ENCODE measurements around the gene WDPCP. TPM values are rescaled to one million over a fixed set of nuclear protein-coding genes. Genes with fewer than 3 reads are reported as not detected.

WDPCP gene
- total RNA-seq, 1 experiment from 2014 or later: 7.4 TPM

DNA sequence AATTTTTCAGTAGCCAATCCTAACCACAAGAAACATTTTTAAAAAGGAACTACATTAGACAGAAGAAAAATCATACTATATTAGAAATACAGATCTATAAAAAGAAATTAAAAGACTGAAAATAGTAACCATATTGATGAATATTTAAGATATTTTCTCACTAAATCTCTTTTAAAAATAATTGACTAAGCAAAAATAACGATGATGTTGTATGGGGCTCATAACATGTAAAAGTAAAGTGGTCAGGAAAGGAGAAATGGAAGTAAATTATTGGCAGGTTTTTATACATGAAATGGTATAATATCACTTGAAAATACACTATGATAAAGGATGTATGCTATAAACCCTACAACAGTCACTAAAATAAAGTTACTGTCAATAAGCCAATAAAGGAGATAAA is 5.4 kb downstream of the WDPCP start:
- no peak for DNase-seq (ENCODE audit: low read depth, low spot score)
- H3K9me3 ChIP-seq (ENCODE audit: control insufficient read depth, insufficient read depth, low read depth, low read length): no peaks in the 10 kb centered on the region
- no peak for TF ChIP-seq POLR2AphosphoS5 (IDR thresholded peaks at IDR 0.05; ENCODE audit: low read depth, low read length)
- no TSS peak for BruUV-seq (replicated peaks)
- H3K4me3 ChIP-seq (ENCODE audit: low read depth in 2 of 2, low read length in 2 of 2): no peak overlapping the region
- in situ Hi-C loops (cut with HindIII; ENCODE audit: low pct_unique_long_range_greater_than_20kb, low sequenced_read_pairs) (no loop called here), intact Hi-C loops (cut with micrococcal nuclease; ENCODE audit: unreplicated experiment) (no loop called here)
- CTCF ChIA-PET: no interaction called here
- H3K27me3 ChIP-seq (ENCODE audit: control insufficient read depth, insufficient read depth, low read length): no peaks in the 10 kb centered on the region
- ATAC-seq: no peak
- peaks cover 2% of the 10 kb centered on the region; the same call in 1 of the 2 replicates for H3K36me3 ChIP-seq (ENCODE audit: control insufficient read depth, insufficient read depth, low read length)
- H3K27ac ChIP-seq (ENCODE audit: low read length): no peak overlapping the region; the same call in 1 of the 2 replicates
- peaks cover 12% of the 10 kb centered on the region; the same call in 1 of the 2 replicates for H3K4me1 ChIP-seq (ENCODE audit: control insufficient read depth, insufficient read depth, low read length)
- POLR2A ChIA-PET: no interaction called here

GRCh38 chr2:63581298-63581961 is 6.8 kb downstream of the WDPCP start:
- POLR2A ChIA-PET: interaction anchor here (0.6 kb wide), 1 partner anchor 1345 kb away, joined by 4 read pairs; no protein-coding TSS in a partner anchor
- CTCF ChIA-PET: interaction anchor here (0.6 kb wide), 1 partner anchor 572 kb away, joined by 7 read pairs; no protein-coding TSS in a partner anchor
- DNase-seq (ENCODE audit: low read depth, low spot score): no peak
- no peaks in the 10 kb centered on the region for H3K9me3 ChIP-seq (ENCODE audit: control insufficient read depth, insufficient read depth, low read depth, low read length)
- TF ChIP-seq, protein P1, sequence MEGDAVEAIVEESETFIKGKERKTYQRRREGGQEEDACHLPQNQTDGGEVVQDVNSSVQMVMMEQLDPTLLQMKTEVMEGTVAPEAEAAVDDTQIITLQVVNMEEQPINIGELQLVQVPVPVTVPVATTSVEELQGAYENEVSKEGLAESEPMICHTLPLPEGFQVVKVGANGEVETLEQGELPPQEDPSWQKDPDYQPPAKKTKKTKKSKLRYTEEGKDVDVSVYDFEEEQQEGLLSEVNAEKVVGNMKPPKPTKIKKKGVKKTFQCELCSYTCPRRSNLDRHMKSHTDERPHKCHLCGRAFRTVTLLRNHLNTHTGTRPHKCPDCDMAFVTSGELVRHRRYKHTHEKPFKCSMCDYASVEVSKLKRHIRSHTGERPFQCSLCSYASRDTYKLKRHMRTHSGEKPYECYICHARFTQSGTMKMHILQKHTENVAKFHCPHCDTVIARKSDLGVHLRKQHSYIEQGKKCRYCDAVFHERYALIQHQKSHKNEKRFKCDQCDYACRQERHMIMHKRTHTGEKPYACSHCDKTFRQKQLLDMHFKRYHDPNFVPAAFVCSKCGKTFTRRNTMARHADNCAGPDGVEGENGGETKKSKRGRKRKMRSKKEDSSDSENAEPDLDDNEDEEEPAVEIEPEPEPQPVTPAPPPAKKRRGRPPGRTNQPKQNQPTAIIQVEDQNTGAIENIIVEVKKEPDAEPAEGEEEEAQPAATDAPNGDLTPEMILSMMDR (IDR thresholded peaks at IDR 0.05): no peak
- TF ChIP-seq TCF7L2 (IDR thresholded peaks at IDR 0.05; ENCODE audit: low read depth, low read length) (no peak), POLR2AphosphoS5 (IDR thresholded peaks at IDR 0.05; ENCODE audit: low read depth, low read length) (no peak)
- no peaks in the 10 kb centered on the region for H3K36me3 ChIP-seq (ENCODE audit: control insufficient read depth, insufficient read depth, low read length)
- peaks cover 4% of the 10 kb centered on the region; the same call in 1 of the 2 replicates for H3K4me1 ChIP-seq (ENCODE audit: control insufficient read depth, insufficient read depth, low read length)
- H3K27ac ChIP-seq (ENCODE audit: low read length): peak overlapping the region; percentile 11; the same call in 1 of the 2 replicates
- 0 out of 2 replicates have a peak, but pooled peaks have one; percentile 51 for ATAC-seq
- H3K4me3 ChIP-seq (ENCODE audit: low read depth in 2 of 2, low read length in 2 of 2): no peak overlapping the region
- no TSS peak for BruUV-seq (replicated peaks)
- in situ Hi-C loops (cut with HindIII; ENCODE audit: low pct_unique_long_range_greater_than_20kb, low sequenced_read_pairs) (no loop called here), intact Hi-C loops (cut with micrococcal nuclease; ENCODE audit: unreplicated experiment) (no loop called here)
- H3K27me3 ChIP-seq (ENCODE audit: control insufficient read depth, insufficient read depth, low read length): no peaks in the 10 kb centered on the region

DNA sequence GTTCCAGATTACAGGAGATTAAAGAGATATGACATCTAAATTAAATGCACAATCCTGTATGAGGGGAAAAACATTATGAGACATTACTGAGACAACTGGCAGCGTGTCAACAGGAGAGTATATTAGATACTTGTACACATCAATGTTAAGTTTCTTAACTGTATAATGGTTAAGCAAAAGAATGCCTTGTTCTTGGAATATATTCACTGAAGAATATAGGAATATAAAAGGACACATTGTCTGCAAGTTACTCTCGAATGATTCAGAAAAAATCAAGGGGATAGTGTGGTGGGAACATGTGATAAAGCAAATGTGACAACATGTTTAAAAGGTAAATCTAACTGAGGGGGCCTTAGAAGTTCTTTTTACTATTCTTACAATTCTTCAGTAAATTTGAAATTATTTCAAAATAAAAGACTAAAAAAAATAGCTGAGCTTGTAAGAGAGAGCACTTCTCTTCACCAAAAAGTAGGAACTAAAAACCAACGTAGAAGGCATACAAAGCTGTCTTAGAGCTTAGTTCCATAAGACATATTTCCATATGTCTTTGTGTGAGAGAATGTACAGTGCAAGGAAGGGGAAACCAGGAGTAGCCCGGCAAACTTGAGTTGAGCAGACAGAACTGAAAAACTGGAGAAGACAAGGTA is 7.5 kb downstream of the WDPCP start:
- ATAC-seq: 0 out of 2 replicates have a peak, but pooled peaks have one; percentile 30
- Histone ChIP-seq H3K4me1 (ENCODE audit: control insufficient read depth, insufficient read depth, low read length) (no peaks in the 10 kb centered on the region; the same call in 1 of the 2 replicates), H3K4me3 (ENCODE audit: low read depth in 2 of 2, low read length in 2 of 2) (no peak overlapping the region), H3K27ac (ENCODE audit: low read length) (peak overlapping the region; percentile 11; the same call in 1 of the 2 replicates), H3K36me3 (ENCODE audit: control insufficient read depth, insufficient read depth, low read length) (no peaks in the 10 kb centered on the region), H3K9me3 (ENCODE audit: control insufficient read depth, insufficient read depth, low read depth, low read length) (no peaks in the 10 kb centered on the region), H3K27me3 (ENCODE audit: control insufficient read depth, insufficient read depth, low read length) (no peaks in the 10 kb centered on the region)
- POLR2A ChIA-PET: interaction anchor here (0.6 kb wide), 1 partner anchor 1344 kb away, joined by 4 read pairs; no protein-coding TSS in a partner anchor
- no peak for DNase-seq (ENCODE audit: low read depth, low spot score)
- CTCF ChIA-PET: interaction anchor here (0.6 kb wide), 1 partner anchor 572 kb away, joined by 7 read pairs; no protein-coding TSS in a partner anchor
- no TSS peak for BruUV-seq (replicated peaks)
- in situ Hi-C loops (cut with HindIII; ENCODE audit: low pct_unique_long_range_greater_than_20kb, low sequenced_read_pairs) (no loop called here), intact Hi-C loops (cut with micrococcal nuclease; ENCODE audit: unreplicated experiment) (no loop called here)
- TF ChIP-seq SIN3A (IDR thresholded peaks at IDR 0.05; ENCODE audit: borderline replicate concordance, insufficient read depth, low read depth, low read length): no peak
- no peak for TF ChIP-seq POLR2AphosphoS5 (IDR thresholded peaks at IDR 0.05; ENCODE audit: low read depth, low read length)
- TF ChIP-seq, protein P1 (IDR thresholded peaks at IDR 0.05): no peak
- no peak for TF ChIP-seq TCF7L2 (IDR thresholded peaks at IDR 0.05; ENCODE audit: low read depth, low read length)
- TF ChIP-seq, protein P2, sequence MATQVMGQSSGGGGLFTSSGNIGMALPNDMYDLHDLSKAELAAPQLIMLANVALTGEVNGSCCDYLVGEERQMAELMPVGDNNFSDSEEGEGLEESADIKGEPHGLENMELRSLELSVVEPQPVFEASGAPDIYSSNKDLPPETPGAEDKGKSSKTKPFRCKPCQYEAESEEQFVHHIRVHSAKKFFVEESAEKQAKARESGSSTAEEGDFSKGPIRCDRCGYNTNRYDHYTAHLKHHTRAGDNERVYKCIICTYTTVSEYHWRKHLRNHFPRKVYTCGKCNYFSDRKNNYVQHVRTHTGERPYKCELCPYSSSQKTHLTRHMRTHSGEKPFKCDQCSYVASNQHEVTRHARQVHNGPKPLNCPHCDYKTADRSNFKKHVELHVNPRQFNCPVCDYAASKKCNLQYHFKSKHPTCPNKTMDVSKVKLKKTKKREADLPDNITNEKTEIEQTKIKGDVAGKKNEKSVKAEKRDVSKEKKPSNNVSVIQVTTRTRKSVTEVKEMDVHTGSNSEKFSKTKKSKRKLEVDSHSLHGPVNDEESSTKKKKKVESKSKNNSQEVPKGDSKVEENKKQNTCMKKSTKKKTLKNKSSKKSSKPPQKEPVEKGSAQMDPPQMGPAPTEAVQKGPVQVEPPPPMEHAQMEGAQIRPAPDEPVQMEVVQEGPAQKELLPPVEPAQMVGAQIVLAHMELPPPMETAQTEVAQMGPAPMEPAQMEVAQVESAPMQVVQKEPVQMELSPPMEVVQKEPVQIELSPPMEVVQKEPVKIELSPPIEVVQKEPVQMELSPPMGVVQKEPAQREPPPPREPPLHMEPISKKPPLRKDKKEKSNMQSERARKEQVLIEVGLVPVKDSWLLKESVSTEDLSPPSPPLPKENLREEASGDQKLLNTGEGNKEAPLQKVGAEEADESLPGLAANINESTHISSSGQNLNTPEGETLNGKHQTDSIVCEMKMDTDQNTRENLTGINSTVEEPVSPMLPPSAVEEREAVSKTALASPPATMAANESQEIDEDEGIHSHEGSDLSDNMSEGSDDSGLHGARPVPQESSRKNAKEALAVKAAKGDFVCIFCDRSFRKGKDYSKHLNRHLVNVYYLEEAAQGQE (IDR thresholded peaks at IDR 0.05; ENCODE audit: insufficient read depth in 1 of 2, low read depth in 2 of 2, low read length in 1 of 2): no peak
